Fibroblast of lung (primary cell): ENCODE measurements around the gene RXRA.

Source experiments
- CTCF ChIP-seq, 2 donors: IDR thresholded peaks in 1 of 2; conservative IDR thresholded peaks in 1 of 2; 1 replicate in 1 of 2; 2 replicates in 1 of 2; pipeline ENCODE4 v1.5.1; 2011 to 2012; ENCODE audit warnings: low read length in 2 of 2, control low read depth in 1 of 2, inconsistent platforms in 1 of 2, low read depth in 1 of 2, mild to moderate bottlenecking in 1 of 2
- EZH2 ChIP-seq: IDR thresholded peaks from 2 replicates; pipeline ENCODE4 v1.5.1; 2012; ENCODE audit warnings: low read length, control low read depth, mild to moderate bottlenecking; ENCODE audit errors: missing control alignments

DNA sequence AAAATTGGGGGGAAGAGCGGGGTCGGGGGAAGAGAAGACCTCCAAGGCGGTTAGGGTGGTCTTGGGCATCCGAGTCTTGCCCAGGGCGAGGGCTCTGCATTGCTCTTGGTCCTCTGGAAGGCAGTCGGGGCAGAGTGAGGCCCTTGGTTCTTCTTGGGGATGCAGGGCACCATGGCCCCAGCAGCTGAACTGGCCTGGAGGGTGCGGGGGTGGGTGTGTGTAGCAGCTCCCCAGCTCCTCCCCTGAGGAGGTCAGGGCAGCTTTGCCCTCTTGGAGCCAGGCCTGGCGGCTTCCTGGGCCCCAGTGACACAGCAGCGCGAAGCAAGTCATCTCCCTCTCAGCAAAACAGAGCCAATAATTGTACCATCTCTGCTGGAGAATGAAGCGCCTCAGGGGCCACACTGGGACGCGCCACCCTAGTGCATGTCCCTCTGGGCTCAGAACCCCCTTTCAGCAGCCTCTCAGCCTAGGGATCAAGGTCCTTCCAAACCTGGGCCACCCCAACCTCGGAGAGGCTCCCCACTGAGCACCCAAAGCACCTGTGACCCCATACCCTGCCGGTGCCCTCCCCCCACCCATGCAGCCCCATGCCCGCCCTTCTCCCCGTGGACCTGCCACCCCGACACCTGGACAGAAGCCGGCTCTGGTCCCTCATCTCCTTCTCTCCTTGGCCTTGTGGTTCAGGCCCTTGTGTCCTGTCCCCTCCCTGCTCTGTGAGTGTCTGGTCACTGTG lies 10.4 kb upstream of the RXRA start:
- TF ChIP-seq EZH2 (no peak), CTCF (conservative IDR thresholded peaks at IDR 0.05 in 1 of 2, IDR thresholded peaks at IDR 0.05 in 1 of 2; ENCODE audit: low read depth in 1 of 2, low read length in 2 of 2) (no peak)
